Measurements from ENCODE around the gene PRCC. TPM values are rescaled to one million over a fixed set of nuclear protein-coding genes. Genes with fewer than 3 reads are reported as not detected.

The PRCC gene
- 40.3 and 43.9 TPM in 2 replicates for total RNA-seq

GRCh38 chr1:156767101-156767878, at the start of gene PRCC:
Gene PRCC, plus strand, starts transcription at chr1:156767535. Its CDS starts 237 bp downstream, at chr1:156767772.

GRCh38 chr1:156727926-156728598, 39.3 kb upstream of the PRCC start, which contains the start of gene METTL25B:
Gene METTL25B, plus strand, starts transcription at chr1:156728469. Its CDS starts 636 bp downstream, at chr1:156729105.

GRCh38 chr1:156728599-156729462, 38.5 kb upstream of the PRCC start, which contains the start of gene ISG20L2:
Gene ISG20L2, minus strand, starts transcription at chr1:156728766. Its CDS starts 1,114 bp downstream, at chr1:156727652.

GRCh38 chr1:156740741-156741480, 26.4 kb upstream of the PRCC start, which contains the start of gene MRPL24:
Gene MRPL24, minus strand, starts transcription at chr1:156741088. Its CDS starts 2,384 bp downstream, at chr1:156738704.

GRCh38 chr1:156751451-156751756, 15.9 kb upstream of the PRCC start, which contains the start of gene HDGF:
Gene HDGF, minus strand, starts transcription at chr1:156751675. Its CDS starts 246 bp downstream, at chr1:156751429.

GRCh38 chr1:156816561-156817328, 49.4 kb downstream of the PRCC start, which contains the start of gene SH2D2A:
Gene SH2D2A, minus strand, starts transcription at chr1:156816848. Its CDS starts 140 bp downstream, at chr1:156816708.

Other genes with a start within 250 kb of the PRCC start
- gene IQGAP3, start 195.0 kb upstream of the PRCC start, total RNA-seq: 22.3 and 31.2 TPM in 2 replicates
- not detected in 2 replicates for gene TTC24, start 187.8 kb upstream of the PRCC start, total RNA-seq
- 118 and 139 TPM in 2 replicates for gene NAXE, start 175.8 kb upstream of the PRCC start, total RNA-seq
- 15.6 and 35.7 TPM in 2 replicates for gene GPATCH4, start 166.1 kb upstream of the PRCC start, total RNA-seq
- not detected in 2 replicates for gene HAPLN2, start 148.1 kb upstream of the PRCC start, total RNA-seq
- not detected in 2 replicates for gene BCAN, start 125.4 kb upstream of the PRCC start, total RNA-seq
- 0.85 and 0.93 TPM in 2 replicates for gene NES, start 90.1 kb upstream of the PRCC start, total RNA-seq
- gene CRABP2, start 62.0 kb upstream of the PRCC start, total RNA-seq: 446 and 591 TPM in 2 replicates
- 17.6 and 22.0 TPM in 2 replicates for gene METTL25B, start 39.1 kb upstream of the PRCC start, total RNA-seq
- gene ISG20L2, start 38.8 kb upstream of the PRCC start, total RNA-seq: 28.4 and 37.9 TPM in 2 replicates
- 76.9 and 94.0 TPM in 2 replicates for gene MRPL24, start 26.4 kb upstream of the PRCC start, total RNA-seq
- 332 and 365 TPM in 2 replicates for gene HDGF, start 15.9 kb upstream of the PRCC start, total RNA-seq
- 1.8 and 2.5 TPM in 2 replicates for gene SH2D2A, start 49.3 kb downstream of the PRCC start, total RNA-seq
- not detected in 2 replicates for gene INSRR, start 91.6 kb downstream of the PRCC start, total RNA-seq
- not detected in 2 replicates for gene NTRK1, start 93.3 kb downstream of the PRCC start, total RNA-seq
- 5.0 and 6.3 TPM in 2 replicates for gene PEAR1, start 126.2 kb downstream of the PRCC start, total RNA-seq
- not detected in 2 replicates for gene LRRC71, start 153.1 kb downstream of the PRCC start, total RNA-seq

All from airway epithelial cell (primary cell).